ENCODE data around the gene TSC2. TPM values are rescaled to one million over a fixed set of nuclear protein-coding genes. Genes with fewer than 3 reads are reported as not detected.
A peak's percentile ranks its signal among the peaks of the same experiment; 100 is the strongest.

The TSC2 gene
- total RNA-seq, 3 donors from 2014 or later = 140 to 161 (median 150) TPM

- Histone ChIP-seq H3K4me3 (no peak overlapping the region), H3K36me3 (ENCODE audit: low read depth) (peaks cover 17% of the 10 kb centered on the region), H3K4me1 (ENCODE audit: low read depth) (peaks cover 34% of the 10 kb centered on the region), H3K9me3 (no peaks in the 10 kb centered on the region)
- ATAC-seq = peak; percentile 90
- TF ChIP-seq CTCF (IDR thresholded peaks at IDR 0.05) = peak; percentile 96
- peak; percentile 94 to 97 (median 96) for DNase-seq
- intact Hi-C loops (cut with DNase I, micrococcal nuclease) = no loop called here
Observed at GRCh38 chr16:2003827-2004641, 43.8 kb upstream of the TSC2 start.

GRCh38 chr16:2004795-2005517 is 42.8 kb upstream of the TSC2 start:
- Histone ChIP-seq H3K4me3 (no peak overlapping the region), H3K4me1 (ENCODE audit: low read depth) (peaks cover 34% of the 10 kb centered on the region), H3K36me3 (ENCODE audit: low read depth) (peaks cover 8% of the 10 kb centered on the region), H3K9me3 (no peaks in the 10 kb centered on the region)
- ATAC-seq (no peak), DNase-seq (no peak)
- no peak for TF ChIP-seq CTCF (IDR thresholded peaks at IDR 0.05)
- intact Hi-C loops (cut with DNase I, micrococcal nuclease) = no loop called here

- no peak for ATAC-seq
- Histone ChIP-seq H3K4me3 (no peak overlapping the region), H3K4me1 (ENCODE audit: low read depth) (peaks cover 40% of the 10 kb centered on the region), H3K36me3 (ENCODE audit: low read depth) (peaks cover 8% of the 10 kb centered on the region), H3K9me3 (no peaks in the 10 kb centered on the region)
- no peak for TF ChIP-seq CTCF (IDR thresholded peaks at IDR 0.05)
- intact Hi-C loops (cut with DNase I, micrococcal nuclease) = no loop called here
- DNase-seq = peak in 1 of 3 donors; percentile 38
Observed at GRCh38 chr16:2005646-2006045, 42.1 kb upstream of the TSC2 start.

GRCh38 chr16:2006317-2006716 is 41.5 kb upstream of the TSC2 start:
- TF ChIP-seq CTCF (IDR thresholded peaks at IDR 0.05) = no peak
- no peak for ATAC-seq
- intact Hi-C loops (cut with DNase I, micrococcal nuclease) = no loop called here
- Histone ChIP-seq H3K36me3 (ENCODE audit: low read depth) (peaks cover 5% of the 10 kb centered on the region), H3K4me3 (no peak overlapping the region), H3K9me3 (no peaks in the 10 kb centered on the region), H3K4me1 (ENCODE audit: low read depth) (peaks cover 40% of the 10 kb centered on the region)
- DNase-seq = no peak

- no peaks in the 10 kb centered on the region for H3K9me3 ChIP-seq
- no peaks in the 10 kb centered on the region for H3K36me3 ChIP-seq (ENCODE audit: low read depth)
- H3K4me3 ChIP-seq = no peak overlapping the region
- ATAC-seq = no peak
- peak in 2 of 3 donors; percentile 40 to 59 for DNase-seq
- no peak for TF ChIP-seq CTCF (IDR thresholded peaks at IDR 0.05)
- intact Hi-C loops (cut with DNase I, micrococcal nuclease) = no loop called here
- H3K4me1 ChIP-seq (ENCODE audit: low read depth) = peaks cover 40% of the 10 kb centered on the region
Observed at GRCh38 chr16:2007081-2007836, 40.5 kb upstream of the TSC2 start.

Measured in mucosa of descending colon (tissue), 3 donors.